Measurements from ENCODE around the gene SLC35G2. TPM values are rescaled to one million over a fixed set of nuclear protein-coding genes. Genes with fewer than 3 reads are reported as not detected.

The SLC35G2 gene
- total and polyA plus RNA-seq, 2 of the 4 experiments (the other 2 are of a cell fraction): 6.6 to 7.0 TPM

- TF ChIP-seq, protein P1, sequence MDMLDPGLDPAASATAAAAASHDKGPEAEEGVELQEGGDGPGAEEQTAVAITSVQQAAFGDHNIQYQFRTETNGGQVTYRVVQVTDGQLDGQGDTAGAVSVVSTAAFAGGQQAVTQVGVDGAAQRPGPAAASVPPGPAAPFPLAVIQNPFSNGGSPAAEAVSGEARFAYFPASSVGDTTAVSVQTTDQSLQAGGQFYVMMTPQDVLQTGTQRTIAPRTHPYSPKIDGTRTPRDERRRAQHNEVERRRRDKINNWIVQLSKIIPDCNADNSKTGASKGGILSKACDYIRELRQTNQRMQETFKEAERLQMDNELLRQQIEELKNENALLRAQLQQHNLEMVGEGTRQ (IDR thresholded peaks at IDR 0.05; ENCODE audit: low read depth, low read length): no peak
- TF ChIP-seq CHD1 (IDR thresholded peaks at IDR 0.05; ENCODE audit: low read depth, low read length): no peak; the same call in 1 of the 2 replicates
These were observed 1.1 kb downstream of the SLC35G2 start (continued) for GRCh38 chr3:136819731-136820679.

DNA sequence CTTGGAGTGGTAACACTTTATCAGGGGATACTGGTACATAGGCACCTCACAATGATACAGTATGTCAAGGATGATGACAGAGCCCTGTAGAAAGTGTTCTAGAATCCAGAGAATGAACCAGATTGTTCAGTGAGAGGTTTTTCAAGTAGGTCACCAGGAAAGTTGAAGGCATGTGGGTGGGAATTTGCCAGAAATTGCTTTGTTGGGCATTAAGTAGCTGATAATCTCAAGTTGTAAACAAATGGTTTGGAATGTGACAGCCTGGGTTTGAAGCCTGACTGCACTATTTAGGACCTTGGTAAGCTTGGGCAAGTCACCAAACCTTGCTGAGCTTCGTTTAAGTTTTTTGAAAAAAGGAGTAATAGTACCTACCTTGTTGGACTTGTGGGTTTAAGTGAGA, 12.5 kb downstream of the SLC35G2 start:
- POLR2A ChIA-PET (ENCODE audit: unreplicated experiment): no interaction called here
- Histone ChIP-seq H2BK5ac (ENCODE audit: low read depth, low read length, poor library complexity, severe bottlenecking) (no peak overlapping the region), H4K8ac (ENCODE audit: low read depth in 2 of 2, low read length in 2 of 2) (no peak overlapping the region), H3K4me3 (ENCODE audit: insufficient read depth, low read depth, low read length) (no peak overlapping the region), H3K23ac (ENCODE audit: low read depth, low read length) (no peak overlapping the region), H2AK9ac (replicated peaks; ENCODE audit: low read depth, low read length, poor library complexity) (no peak overlapping the region), H3K9ac (ENCODE audit: low read depth, low read length) (no peak overlapping the region), H3K79me1 (ENCODE audit: low read depth in 1 of 2, low read length in 2 of 2) (peaks cover 19 to 32% of the 10 kb centered on the region in 2 experiments; a peak in 3 of 4 replicates), H3K14ac (replicated peaks; ENCODE audit: low read depth, low read length) (no peak overlapping the region), H3K9me3 (ENCODE audit: control insufficient read depth, insufficient read depth, low read length) (no peaks in the 10 kb centered on the region), H4K20me1 (ENCODE audit: insufficient read depth, low read length) (0 out of 2 replicates have a peak, but pooled peaks cover 3% of the 10 kb centered on the region), H3K36me3 (ENCODE audit: control insufficient read depth, insufficient read depth, low read length) (no peaks in the 10 kb centered on the region), H3K56ac (ENCODE audit: extremely low read depth, insufficient read depth, low read length) (no peak overlapping the region), H2BK120ac (ENCODE audit: low read depth, low read length) (no peak overlapping the region), H2AK5ac (ENCODE audit: low read depth, low read length) (no peak overlapping the region), H2AFZ (replicated peaks; ENCODE audit: low read length, poor library complexity) (no peak overlapping the region), H3K9me1 (ENCODE audit: insufficient read depth, low read length) (peaks cover 5% of the 10 kb centered on the region; the same call in 1 of the 2 replicates), H3K27me3 (ENCODE audit: control insufficient read depth, insufficient read depth, low read length) (no peaks in the 10 kb centered on the region), H3K18ac (ENCODE audit: low read depth, low read length) (no peak overlapping the region), H3K27ac (ENCODE audit: insufficient read depth, low read length) (no peak overlapping the region), H3K4ac (ENCODE audit: low read depth, low read length) (no peak overlapping the region), H2BK15ac (ENCODE audit: low read depth, low read length) (no peak overlapping the region), H4K5ac (ENCODE audit: low read depth, low read length) (no peak overlapping the region), H4K91ac (ENCODE audit: insufficient read depth, low read depth, low read length) (no peak overlapping the region), H3K4me2 (ENCODE audit: low read depth, low read length) (no peak overlapping the region), H2BK20ac (ENCODE audit: low read depth, low read length) (no peak overlapping the region), H3K4me1 (ENCODE audit: control insufficient read depth, insufficient read depth, low read length) (peaks cover 7% of the 10 kb centered on the region)
- dilution Hi-C loops (cut with HindIII; ENCODE audit: low sequenced_read_pairs, unreplicated experiment): no loop called here
- intact Hi-C loops (cut with micrococcal nuclease): no loop called here
- in situ Hi-C loops (cut with MboI; ENCODE audit: low sequenced_read_pairs): no loop called here
- ATAC-seq (ENCODE audit: low read depth) (no peak), DNase-seq (no peak)
- CTCF ChIA-PET: interaction anchor here (0.6 kb wide), 1 partner anchor 138 kb away, joined by 5 read pairs; no protein-coding TSS in a partner anchor
- BruUV-seq (replicated peaks): no TSS peak
- WGBS, 2 experiments (ENCODE audit: extremely low coverage in 2 of 2, insufficient read length in 1 of 2): no CpG with 5 or more reads among the region's 1 CpG
- TF ChIP-seq CEBPB (IDR thresholded peaks at IDR 0.05; ENCODE audit: low read depth, low read length): no peak
- no peak for TF ChIP-seq SMC3 (IDR thresholded peaks at IDR 0.05; ENCODE audit: low read depth, low read length)
- no peak for TF ChIP-seq BHLHE40 (IDR thresholded peaks at IDR 0.05; ENCODE audit: low read depth, low read length)
- no peak for TF ChIP-seq RAD21 (IDR thresholded peaks at IDR 0.05; ENCODE audit: low read length)
- TF ChIP-seq NFE2L2 (IDR thresholded peaks at IDR 0.05; ENCODE audit: low read depth, low read length): no peak
- no peak for TF ChIP-seq FOS (IDR thresholded peaks at IDR 0.05; ENCODE audit: low read depth, low read length)
- TF ChIP-seq MAFK (IDR thresholded peaks at IDR 0.05; ENCODE audit: low read depth, low read length): no peak
- TF ChIP-seq POLR2A (IDR thresholded peaks at IDR 0.05; ENCODE audit: low read depth, low read length): no peak
- TF ChIP-seq, protein P2, sequence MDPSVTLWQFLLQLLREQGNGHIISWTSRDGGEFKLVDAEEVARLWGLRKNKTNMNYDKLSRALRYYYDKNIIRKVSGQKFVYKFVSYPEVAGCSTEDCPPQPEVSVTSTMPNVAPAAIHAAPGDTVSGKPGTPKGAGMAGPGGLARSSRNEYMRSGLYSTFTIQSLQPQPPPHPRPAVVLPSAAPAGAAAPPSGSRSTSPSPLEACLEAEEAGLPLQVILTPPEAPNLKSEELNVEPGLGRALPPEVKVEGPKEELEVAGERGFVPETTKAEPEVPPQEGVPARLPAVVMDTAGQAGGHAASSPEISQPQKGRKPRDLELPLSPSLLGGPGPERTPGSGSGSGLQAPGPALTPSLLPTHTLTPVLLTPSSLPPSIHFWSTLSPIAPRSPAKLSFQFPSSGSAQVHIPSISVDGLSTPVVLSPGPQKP (IDR thresholded peaks at IDR 0.05; ENCODE audit: borderline replicate concordance, low read depth, low read length): no peak
- no peak for TF ChIP-seq MAZ (IDR thresholded peaks at IDR 0.05; ENCODE audit: borderline replicate concordance, low read depth, low read length)
- no peak for TF ChIP-seq RFX5 (IDR thresholded peaks at IDR 0.05; ENCODE audit: low read depth, low read length)
- no peak for TF ChIP-seq MXI1 (IDR thresholded peaks at IDR 0.05; ENCODE audit: borderline replicate concordance, low read depth, low read length)
- TF ChIP-seq RCOR1 (IDR thresholded peaks at IDR 0.05; ENCODE audit: insufficient replicate concordance, low read length): no peak

All from IMR-90 (cell line).